HG02798 (cell line): Measurements from ENCODE around the gene MAD1L1.

ENCODE experiments used
- ATAC-seq: cut with Tn5 transposase; IDR thresholded peaks from one replicate; pipeline ENCODE4 v1.9.1; 2021; ENCODE audit warnings: mild to moderate bottlenecking; ENCODE audit not compliant: unreplicated experiment, poor library complexity

Gene MAD1L1

GRCh38 chr7:2024567-2024918 lies 208.2 kb downstream of the MAD1L1 start:
- no peak for ATAC-seq

DNA sequence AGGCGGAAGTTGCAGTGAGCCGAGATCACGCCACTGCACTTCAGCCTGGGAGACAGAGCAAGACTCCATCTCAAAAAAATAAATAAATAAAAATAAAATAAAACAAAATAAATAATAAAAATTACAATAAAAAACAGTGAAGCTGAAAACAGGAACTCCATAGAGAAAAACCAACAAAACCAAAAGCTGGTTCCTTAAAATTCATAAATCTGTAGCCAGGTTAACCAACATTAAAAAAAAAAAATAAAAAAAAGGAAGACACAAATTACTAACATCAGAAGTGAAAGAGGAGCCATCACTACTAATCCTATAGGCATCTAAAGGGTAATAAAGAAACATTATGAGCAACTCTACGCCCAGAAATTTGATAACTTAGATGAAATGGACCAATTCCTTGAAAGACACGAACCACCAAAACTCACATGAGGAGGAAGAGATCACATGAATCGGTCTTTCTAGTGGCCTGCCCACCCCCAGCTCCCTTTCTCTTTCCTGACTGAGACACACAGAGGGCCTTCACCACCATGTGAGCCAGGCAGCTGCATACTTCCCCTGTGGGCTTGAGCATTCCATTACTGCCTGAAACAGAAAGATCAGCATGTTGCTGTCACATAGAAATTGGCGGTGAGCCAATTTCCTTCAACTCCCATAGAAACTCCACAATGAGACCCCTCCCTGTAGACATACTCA lies 208.7 kb downstream of the MAD1L1 start:
- no peak for ATAC-seq

DNA sequence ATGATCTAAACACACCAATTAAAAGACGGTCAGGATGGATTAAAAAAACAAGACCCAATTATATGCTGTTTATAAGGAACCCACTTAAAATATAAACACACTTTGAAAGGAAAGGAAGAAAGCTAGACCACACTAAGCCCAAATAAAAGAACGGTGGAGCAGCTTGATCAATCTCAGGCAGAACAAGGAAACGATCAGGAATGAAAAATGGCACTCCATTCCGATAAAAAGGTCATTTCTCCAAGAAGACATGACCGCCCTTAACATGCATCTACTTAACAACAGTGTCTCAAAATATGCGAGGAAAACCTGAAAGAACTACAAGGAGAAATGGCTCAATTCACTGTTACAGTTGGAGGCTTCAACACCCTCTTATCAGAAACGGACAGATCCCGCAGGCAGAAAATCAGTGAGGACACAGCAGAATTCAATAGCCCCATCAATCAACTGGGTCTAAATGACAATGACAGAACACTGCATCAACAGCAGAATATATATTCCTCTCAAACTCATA lies 210.0 kb downstream of the MAD1L1 start:
- ATAC-seq = no peak

GRCh38 chr7:2022021-2022409 lies 210.7 kb downstream of the MAD1L1 start:
- no peak for ATAC-seq

GRCh38 chr7:2019711-2020511 lies 212.8 kb downstream of the MAD1L1 start:
- ATAC-seq = peak; percentile 63

- no peak for ATAC-seq
Measured at GRCh38 chr7:2019461-2019710, 213.4 kb downstream of the MAD1L1 start.

DNA sequence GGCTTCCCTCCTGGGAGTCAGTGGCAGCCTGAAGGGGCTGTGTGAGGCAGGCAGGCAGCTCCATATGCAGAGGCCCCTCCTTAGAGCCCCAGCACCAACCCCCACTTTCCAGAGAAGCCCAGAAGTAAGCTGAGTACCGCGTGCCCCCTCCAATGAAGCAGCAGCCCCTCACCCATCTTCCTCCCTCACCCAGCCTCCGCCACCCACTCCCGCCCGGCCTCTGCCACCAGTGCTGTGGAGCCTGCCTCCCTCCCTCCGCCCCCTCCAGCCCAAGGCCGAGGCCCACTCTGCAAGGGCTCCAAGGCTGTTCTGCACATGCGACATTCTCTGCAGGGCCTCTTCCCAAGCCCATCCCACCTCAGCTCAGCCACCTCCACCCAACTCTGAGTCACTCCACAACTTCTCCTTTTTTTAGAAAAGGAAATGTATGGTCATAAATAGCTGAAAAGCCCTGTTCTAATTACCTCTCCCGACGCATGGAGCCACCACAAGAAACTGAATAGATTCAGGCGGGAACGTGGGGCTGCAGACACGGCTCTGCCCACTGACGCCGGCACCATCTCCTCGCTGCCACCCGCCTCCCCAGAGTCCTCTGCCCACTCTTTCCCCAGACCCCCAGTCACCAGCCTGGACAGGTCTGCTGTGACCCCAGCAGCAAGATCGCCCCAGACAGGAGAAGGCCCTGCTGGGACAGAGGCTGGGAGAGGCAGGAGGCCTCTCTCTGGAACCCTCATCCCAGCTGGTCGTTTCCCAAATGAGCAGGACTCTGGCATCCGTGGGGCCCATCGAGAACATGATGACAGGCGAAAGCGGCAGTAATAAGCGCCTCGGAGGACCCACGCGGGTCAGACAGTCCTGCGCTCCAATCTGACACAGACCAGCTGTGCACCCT lies 213.9 kb downstream of the MAD1L1 start:
- no peak for ATAC-seq

DNA sequence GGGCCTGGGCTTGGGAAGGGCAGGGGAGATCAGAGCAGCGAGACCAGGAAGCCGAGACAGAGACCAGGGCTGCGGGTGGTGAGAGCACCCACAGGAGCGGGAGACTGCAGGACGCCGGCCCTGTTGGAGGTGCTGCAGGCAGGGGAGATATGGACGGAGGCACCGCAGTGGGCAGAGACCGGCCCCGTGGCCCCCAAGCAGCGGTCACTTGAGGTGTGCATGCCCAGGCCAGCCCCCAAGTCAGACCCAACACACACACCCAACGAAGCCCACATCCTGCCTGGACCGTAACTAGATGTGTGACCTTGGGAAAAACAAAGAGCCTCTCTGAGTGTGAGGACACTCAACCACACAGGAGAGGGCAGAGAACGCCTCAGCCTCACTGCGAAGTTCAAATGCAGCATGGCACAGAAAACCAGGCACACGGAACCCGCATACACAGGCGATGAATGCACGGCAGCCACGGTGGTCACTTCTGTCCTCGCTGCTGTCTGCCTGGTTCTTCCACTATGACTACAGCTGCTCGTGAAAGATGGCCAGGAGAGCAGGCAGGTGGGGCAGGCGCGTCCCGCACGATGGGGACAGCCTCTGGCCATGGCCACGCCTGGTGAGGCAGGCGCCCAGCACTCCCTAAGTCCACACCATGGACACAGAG lies 214.7 kb downstream of the MAD1L1 start:
- ATAC-seq = no peak

DNA sequence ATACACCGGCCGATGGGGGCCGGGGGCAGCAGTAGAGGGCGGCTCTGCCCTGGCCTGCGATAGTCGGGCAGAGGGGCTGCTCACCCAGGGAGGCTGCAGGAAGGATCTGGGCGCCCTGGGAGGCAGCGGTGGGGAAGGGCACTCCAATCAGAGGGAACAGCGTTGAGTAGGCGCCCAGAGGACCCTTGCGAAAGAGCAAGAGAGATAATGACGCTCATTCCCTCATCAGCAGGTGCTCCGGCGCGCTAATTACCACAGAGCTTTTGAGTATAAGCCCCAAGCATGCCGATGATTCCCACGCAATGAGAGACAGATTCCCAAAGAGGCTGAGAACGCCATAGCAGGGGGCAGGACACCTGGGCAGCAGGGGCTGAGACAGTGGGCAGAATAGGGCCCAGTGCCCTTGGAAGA lies 215.3 kb downstream of the MAD1L1 start:
- no peak for ATAC-seq

- ATAC-seq = no peak
Measured at GRCh38 chr7:2016761-2017480, 215.8 kb downstream of the MAD1L1 start.

GRCh38 chr7:2016021-2016631 lies 216.6 kb downstream of the MAD1L1 start:
- no peak for ATAC-seq

DNA sequence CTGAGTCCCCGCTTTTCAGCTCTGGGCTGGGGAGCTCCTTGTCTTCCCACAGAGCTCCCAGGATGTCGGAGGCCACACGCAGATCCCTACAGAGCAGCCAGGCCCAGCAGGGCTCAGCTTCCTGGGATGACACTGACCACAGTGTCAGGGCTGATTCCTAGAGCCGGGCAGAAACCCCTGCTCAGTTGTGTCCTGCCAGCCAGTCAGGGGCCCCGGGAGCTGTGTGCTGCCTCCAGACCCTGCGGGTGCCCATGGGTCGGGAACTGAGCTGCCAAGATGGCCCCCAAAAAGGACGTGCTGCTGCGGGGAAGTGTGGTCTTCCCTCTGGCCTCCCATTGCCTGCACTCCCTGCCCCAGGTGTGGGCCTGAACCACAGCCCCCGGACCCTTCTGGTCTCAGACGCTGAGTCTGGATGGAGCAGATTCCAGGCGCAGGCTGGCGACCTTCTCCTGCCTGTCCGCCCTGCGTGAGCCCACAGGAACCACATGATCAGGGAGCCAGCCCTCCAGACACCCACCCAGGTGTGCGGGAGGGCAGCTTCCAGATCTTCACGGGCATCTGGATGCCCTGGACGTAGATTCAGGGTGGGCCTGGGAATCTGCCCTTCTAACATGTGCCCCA lies 217.4 kb downstream of the MAD1L1 start:
- ATAC-seq = no peak

- ATAC-seq = no peak
Measured at GRCh38 chr7:2014391-2015241, 218.1 kb downstream of the MAD1L1 start.

DNA sequence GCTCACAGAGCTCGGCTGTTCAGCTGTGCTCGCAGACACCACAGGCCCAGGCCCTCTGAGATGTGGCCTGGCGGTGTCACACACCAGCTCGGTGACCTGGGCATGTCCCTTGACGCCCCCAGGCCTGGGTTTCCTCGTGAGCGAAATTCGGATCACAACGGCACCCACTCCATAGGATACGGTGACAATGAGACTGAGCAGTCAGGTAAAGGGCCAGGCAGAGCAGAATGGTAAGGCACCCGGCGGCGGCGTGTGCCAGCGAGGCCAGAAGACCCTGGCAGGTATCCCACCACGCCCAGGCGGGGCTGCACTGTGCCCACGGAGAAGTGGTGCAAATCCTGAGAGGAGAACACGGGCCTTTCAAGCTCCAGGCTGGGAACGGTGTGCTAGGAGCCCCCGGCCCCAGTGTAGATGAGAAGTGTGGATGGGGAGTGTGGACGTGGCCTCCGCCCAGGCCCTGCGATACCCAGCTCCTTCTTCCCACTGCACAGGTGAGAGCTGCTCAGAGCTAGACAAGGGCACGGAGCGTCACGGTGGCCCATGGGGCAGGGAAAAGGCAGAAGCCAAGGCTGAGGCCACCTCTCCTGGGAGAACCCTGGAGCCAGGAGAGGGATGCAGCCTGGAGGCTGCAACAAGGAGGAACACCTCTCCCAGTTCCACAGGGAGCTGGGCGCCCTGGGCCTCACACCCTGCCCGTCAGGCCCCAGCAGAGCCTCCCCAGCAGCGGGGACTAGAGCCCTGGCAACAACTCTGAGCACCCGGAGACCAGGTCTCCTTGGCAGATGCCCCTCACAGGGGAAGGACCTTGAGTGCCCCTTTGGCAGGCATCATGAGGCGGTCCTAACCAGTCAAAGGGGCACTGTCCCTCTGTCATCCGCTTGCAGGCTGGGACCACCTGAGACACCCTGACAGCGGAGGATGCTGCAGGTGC lies 219.1 kb downstream of the MAD1L1 start:
- no peak for ATAC-seq

- ATAC-seq = no peak
Measured at GRCh38 chr7:2012981-2013380, 219.8 kb downstream of the MAD1L1 start.

DNA sequence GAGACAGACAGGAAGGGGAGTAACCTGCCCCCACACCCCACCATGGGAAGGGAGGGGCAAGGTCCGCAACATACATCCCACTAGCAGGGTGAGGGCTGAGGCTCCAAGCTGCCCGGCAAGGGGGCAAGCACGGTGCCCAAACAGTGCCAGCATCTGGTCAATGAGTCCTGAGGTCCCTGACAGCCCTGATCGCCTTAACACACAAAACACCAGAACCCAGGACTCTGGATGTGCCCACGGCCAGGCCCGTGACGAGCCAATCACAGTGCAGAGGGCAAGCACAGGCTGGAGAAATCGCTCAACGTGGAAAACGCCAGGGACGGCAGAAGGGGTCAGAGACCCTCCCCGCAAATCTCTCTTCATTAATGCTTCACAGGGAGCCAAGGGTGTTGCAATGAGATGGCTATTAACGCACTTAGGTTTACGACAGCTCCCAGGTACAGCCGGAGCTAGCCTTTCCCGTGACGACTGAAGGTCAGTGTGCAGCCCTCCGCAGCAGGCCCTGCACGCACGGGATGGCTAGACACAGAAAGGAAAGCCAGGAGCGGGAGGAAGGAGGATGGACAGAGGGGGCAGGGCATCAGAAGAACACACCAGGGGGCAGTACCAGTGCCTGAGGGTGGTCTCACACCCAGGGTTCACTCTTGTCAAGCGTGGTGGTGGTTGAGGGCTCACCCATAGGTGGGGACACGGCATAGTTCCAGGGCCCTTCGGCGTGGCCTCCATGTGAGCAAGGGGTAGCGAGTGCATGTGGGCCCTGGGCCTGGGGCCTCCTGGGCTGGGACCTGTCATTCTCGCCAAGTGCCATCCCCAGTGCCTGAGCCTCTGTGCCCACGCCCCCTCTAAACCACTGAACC lies 220.5 kb downstream of the MAD1L1 start:
- no peak for ATAC-seq
